K562 (cell line): ENCODE data around the gene SHTN1.

Experiments
- CC2D1A ChIP-seq: fragments of 450-650 bp; IDR thresholded peaks from 2 replicates; pipeline ENCODE4 v1.6.1; 2017; ENCODE audit warnings: mild to moderate bottlenecking
- EGR1 ChIP-seq: fragments of 450-650 bp; conservative IDR thresholded peaks from 2 replicates; pipeline ENCODE4 v1.6.1; 2017; ENCODE audit warnings: mild to moderate bottlenecking
- MED1 ChIP-seq: sonication (generic); formaldehyde crosslinking; IDR thresholded peaks from 2 replicates; pipeline ENCODE4 v1.8.1; 2023; ENCODE audit warnings: missing genetic modification reagents, borderline replicate concordance
- NFATC3 ChIP-seq: fragments of 450-650 bp; IDR thresholded peaks from 2 replicates; pipeline ENCODE4 v1.6.1; 2017; ENCODE audit warnings: mild to moderate bottlenecking
- NUFIP1 ChIP-seq: fragments of 450-650 bp; IDR thresholded peaks from 2 replicates; pipeline ENCODE4 v1.6.1; 2018; ENCODE audit not compliant: partially characterized antibody
- POLR2A ChIP-seq: fragments of 450-650 bp; conservative IDR thresholded peaks from 2 replicates; pipeline ENCODE4 v1.6.1; 2016
- TSC22D4 ChIP-seq: fragments of 450-650 bp; IDR thresholded peaks from 2 replicates; pipeline ENCODE4 v1.6.1; 2016; ENCODE audit warnings: missing genetic modification characterization, missing biosample characterization, control low read depth
- ZNF583 ChIP-seq: fragments of 250-450 bp; sonication (Bioruptor Pico); IDR thresholded peaks from 2 replicates; pipeline ENCODE4 v1.4.0; 2020
- TF ChIP-seq, protein P1 (sequence below), 3 experiments: IDR thresholded peaks in 2 of 3; conservative IDR thresholded peaks in 1 of 3; 2 replicates each; pipeline ENCODE4 v1.5.1; 2011 to 2012; ENCODE audit warnings: low read length in 3 of 3, mild to moderate bottlenecking in 3 of 3, control low read depth in 2 of 3, improper control_type of control experiment in 1 of 3, inconsistent platforms in 1 of 3, low read depth in 1 of 3, mixed read lengths in 1 of 3, moderate library complexity in 1 of 3; ENCODE audit not compliant: insufficient read depth in 2 of 3
- TF ChIP-seq, protein P2 (sequence below), 2 experiments: fragments of 450-650 bp in 1 of 2; sonication (generic) in 1 of 2; formaldehyde crosslinking; conservative IDR thresholded peaks; 2 replicates each; pipeline versions ENCODE4 v1.4.0 to v1.8.1; 2020 to 2022; ENCODE audit warnings: mild to moderate bottlenecking in 1 of 2, missing genetic modification reagents in 1 of 2
- TF ChIP-seq, protein P3 (sequence below): sonication (generic); formaldehyde crosslinking; IDR thresholded peaks from 2 replicates; pipeline ENCODE4 v1.8.0; 2023; ENCODE audit warnings: missing genetic modification reagents, mild to moderate bottlenecking, borderline replicate concordance
- TF ChIP-seq, protein P4 (sequence below): sonication (generic); formaldehyde crosslinking; IDR thresholded peaks from 2 replicates; pipeline ENCODE4 v1.8.0; 2022; ENCODE audit warnings: missing genetic modification reagents, mild to moderate bottlenecking, borderline replicate concordance
- TF ChIP-seq, protein P5 (sequence below): sonication (generic); formaldehyde crosslinking; IDR thresholded peaks from 2 replicates; pipeline ENCODE4 v1.9.0; 2022; ENCODE audit warnings: mild to moderate bottlenecking, missing genetic modification reagents

DNA sequence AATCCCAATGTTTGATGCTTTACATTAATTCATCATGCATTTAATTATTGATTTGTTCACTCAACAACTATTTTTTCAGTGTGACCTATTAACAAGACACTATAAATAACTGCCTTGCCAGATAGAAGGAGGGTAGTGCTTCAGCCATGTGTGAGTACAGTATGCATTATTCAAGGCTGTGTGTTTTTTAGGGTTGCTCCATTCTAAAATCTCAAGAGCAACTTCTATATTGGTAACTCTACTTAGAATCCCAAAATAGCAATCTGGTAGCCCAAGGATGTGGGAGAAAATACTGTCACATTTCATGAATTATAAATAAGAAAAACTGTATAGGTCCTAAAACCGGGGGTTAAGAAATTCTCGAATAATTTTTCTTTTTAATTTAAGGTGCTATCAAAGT lies 85.8 kb downstream of the SHTN1 start:
- TF ChIP-seq, protein P1, sequence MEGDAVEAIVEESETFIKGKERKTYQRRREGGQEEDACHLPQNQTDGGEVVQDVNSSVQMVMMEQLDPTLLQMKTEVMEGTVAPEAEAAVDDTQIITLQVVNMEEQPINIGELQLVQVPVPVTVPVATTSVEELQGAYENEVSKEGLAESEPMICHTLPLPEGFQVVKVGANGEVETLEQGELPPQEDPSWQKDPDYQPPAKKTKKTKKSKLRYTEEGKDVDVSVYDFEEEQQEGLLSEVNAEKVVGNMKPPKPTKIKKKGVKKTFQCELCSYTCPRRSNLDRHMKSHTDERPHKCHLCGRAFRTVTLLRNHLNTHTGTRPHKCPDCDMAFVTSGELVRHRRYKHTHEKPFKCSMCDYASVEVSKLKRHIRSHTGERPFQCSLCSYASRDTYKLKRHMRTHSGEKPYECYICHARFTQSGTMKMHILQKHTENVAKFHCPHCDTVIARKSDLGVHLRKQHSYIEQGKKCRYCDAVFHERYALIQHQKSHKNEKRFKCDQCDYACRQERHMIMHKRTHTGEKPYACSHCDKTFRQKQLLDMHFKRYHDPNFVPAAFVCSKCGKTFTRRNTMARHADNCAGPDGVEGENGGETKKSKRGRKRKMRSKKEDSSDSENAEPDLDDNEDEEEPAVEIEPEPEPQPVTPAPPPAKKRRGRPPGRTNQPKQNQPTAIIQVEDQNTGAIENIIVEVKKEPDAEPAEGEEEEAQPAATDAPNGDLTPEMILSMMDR (IDR thresholded peaks at IDR 0.05 in 2 of 3, conservative IDR thresholded peaks at IDR 0.05 in 1 of 3; ENCODE audit: insufficient read depth in 2 of 3, low read depth in 1 of 3, low read length in 3 of 3): no peak
- TF ChIP-seq, protein P2, sequence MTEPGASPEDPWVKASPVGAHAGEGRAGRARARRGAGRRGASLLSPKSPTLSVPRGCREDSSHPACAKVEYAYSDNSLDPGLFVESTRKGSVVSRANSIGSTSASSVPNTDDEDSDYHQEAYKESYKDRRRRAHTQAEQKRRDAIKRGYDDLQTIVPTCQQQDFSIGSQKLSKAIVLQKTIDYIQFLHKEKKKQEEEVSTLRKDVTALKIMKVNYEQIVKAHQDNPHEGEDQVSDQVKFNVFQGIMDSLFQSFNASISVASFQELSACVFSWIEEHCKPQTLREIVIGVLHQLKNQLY (CRISPR knock-in tag; conservative IDR thresholded peaks at IDR 0.05): no peak
- TF ChIP-seq MED1 (no peak), NFATC3 (no peak), CC2D1A (no peak), ZNF583 (CRISPR knock-in tag) (no peak), EGR1 (no peak), NUFIP1 (no peak), POLR2A (no peak), TSC22D4 (tag) (no peak)
- TF ChIP-seq, protein P3, sequence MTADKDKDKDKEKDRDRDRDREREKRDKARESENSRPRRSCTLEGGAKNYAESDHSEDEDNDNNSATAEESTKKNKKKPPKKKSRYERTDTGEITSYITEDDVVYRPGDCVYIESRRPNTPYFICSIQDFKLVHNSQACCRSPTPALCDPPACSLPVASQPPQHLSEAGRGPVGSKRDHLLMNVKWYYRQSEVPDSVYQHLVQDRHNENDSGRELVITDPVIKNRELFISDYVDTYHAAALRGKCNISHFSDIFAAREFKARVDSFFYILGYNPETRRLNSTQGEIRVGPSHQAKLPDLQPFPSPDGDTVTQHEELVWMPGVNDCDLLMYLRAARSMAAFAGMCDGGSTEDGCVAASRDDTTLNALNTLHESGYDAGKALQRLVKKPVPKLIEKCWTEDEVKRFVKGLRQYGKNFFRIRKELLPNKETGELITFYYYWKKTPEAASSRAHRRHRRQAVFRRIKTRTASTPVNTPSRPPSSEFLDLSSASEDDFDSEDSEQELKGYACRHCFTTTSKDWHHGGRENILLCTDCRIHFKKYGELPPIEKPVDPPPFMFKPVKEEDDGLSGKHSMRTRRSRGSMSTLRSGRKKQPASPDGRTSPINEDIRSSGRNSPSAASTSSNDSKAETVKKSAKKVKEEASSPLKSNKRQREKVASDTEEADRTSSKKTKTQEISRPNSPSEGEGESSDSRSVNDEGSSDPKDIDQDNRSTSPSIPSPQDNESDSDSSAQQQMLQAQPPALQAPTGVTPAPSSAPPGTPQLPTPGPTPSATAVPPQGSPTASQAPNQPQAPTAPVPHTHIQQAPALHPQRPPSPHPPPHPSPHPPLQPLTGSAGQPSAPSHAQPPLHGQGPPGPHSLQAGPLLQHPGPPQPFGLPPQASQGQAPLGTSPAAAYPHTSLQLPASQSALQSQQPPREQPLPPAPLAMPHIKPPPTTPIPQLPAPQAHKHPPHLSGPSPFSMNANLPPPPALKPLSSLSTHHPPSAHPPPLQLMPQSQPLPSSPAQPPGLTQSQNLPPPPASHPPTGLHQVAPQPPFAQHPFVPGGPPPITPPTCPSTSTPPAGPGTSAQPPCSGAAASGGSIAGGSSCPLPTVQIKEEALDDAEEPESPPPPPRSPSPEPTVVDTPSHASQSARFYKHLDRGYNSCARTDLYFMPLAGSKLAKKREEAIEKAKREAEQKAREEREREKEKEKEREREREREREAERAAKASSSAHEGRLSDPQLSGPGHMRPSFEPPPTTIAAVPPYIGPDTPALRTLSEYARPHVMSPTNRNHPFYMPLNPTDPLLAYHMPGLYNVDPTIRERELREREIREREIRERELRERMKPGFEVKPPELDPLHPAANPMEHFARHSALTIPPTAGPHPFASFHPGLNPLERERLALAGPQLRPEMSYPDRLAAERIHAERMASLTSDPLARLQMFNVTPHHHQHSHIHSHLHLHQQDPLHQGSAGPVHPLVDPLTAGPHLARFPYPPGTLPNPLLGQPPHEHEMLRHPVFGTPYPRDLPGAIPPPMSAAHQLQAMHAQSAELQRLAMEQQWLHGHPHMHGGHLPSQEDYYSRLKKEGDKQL: no peak
- TF ChIP-seq, protein P4, sequence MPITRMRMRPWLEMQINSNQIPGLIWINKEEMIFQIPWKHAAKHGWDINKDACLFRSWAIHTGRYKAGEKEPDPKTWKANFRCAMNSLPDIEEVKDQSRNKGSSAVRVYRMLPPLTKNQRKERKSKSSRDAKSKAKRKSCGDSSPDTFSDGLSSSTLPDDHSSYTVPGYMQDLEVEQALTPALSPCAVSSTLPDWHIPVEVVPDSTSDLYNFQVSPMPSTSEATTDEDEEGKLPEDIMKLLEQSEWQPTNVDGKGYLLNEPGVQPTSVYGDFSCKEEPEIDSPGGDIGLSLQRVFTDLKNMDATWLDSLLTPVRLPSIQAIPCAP (CRISPR knock-in tag): no peak
- TF ChIP-seq, protein P5, sequence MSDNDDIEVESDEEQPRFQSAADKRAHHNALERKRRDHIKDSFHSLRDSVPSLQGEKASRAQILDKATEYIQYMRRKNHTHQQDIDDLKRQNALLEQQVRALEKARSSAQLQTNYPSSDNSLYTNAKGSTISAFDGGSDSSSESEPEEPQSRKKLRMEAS (CRISPR knock-in tag): no peak
